Measurements from ENCODE around the gene SPRR1B.

DNA sequence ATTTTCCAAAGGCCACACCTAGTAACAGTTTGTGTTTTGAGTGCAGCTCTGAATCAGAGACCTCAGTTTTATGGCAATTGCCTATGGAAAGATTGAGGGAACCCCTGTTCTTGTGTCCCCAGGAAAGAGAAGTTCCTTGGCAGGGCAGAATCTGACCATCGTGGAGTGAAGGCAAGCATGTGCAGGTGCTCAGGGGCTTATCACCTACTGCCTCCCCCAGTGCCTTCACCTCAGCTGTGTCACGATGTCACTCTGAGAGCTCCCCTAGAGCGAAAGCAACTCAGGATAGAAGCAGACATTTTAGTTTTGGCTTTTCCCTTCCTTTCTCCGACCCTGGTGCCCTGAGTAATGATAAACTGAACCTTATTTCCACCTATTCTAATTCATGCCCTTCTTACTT lies 48.9 kb upstream of the SPRR1B start:
- TF ChIP-seq POLR2A (IDR thresholded peaks at IDR 0.05), result no peak
- TF ChIP-seq, protein P1, sequence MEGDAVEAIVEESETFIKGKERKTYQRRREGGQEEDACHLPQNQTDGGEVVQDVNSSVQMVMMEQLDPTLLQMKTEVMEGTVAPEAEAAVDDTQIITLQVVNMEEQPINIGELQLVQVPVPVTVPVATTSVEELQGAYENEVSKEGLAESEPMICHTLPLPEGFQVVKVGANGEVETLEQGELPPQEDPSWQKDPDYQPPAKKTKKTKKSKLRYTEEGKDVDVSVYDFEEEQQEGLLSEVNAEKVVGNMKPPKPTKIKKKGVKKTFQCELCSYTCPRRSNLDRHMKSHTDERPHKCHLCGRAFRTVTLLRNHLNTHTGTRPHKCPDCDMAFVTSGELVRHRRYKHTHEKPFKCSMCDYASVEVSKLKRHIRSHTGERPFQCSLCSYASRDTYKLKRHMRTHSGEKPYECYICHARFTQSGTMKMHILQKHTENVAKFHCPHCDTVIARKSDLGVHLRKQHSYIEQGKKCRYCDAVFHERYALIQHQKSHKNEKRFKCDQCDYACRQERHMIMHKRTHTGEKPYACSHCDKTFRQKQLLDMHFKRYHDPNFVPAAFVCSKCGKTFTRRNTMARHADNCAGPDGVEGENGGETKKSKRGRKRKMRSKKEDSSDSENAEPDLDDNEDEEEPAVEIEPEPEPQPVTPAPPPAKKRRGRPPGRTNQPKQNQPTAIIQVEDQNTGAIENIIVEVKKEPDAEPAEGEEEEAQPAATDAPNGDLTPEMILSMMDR (IDR thresholded peaks at IDR 0.05), result no peak
- TF ChIP-seq POLR2AphosphoS5 (IDR thresholded peaks at IDR 0.05; ENCODE audit: insufficient read depth in 1 of 2, low read depth in 1 of 2), result no peak
